Hepatocyte (in vitro differentiated cells): Measurements from ENCODE around the gene PIK3R5. TPM values are rescaled to one million over a fixed set of nuclear protein-coding genes. Genes with fewer than 3 reads are reported as not detected.

Experiments
- DNase-seq: peaks from one replicate; pipeline ENCODE4 v3.0.0-alpha.2; 2016; ENCODE audit warnings: low spot score
- H2AFZ ChIP-seq: fragments of 200-600 bp; sonication (generic); 2 replicates; pipeline ENCODE4 v1.6.0; 2016; ENCODE audit warnings: antibody characterized with exemption, mild to moderate bottlenecking
- H3K27ac ChIP-seq: fragments of 200-600 bp; sonication (generic); 2 replicates; pipeline ENCODE4 v1.5.1; 2016; ENCODE audit warnings: mild to moderate bottlenecking
- H3K27me3 ChIP-seq: fragments of 200-600 bp; sonication (generic); 2 replicates; pipeline ENCODE4 v1.6.1; 2016
- H3K36me3 ChIP-seq: fragments of 200-600 bp; sonication (generic); replicated peaks from 2 replicates; pipeline ENCODE4 v1.5.1; 2016; ENCODE audit warnings: low read depth; ENCODE audit not compliant: insufficient read depth
- H3K4me1 ChIP-seq: fragments of 200-600 bp; sonication (generic); 2 replicates; pipeline ENCODE4 v1.5.1; 2016; ENCODE audit warnings: mild to moderate bottlenecking, moderate library complexity; ENCODE audit not compliant: insufficient read depth
- H3K4me2 ChIP-seq: fragments of 200-600 bp; sonication (generic); 2 replicates; pipeline ENCODE4 v1.6.0; 2016
- H3K4me3 ChIP-seq: fragments of 200-600 bp; sonication (generic); 2 replicates; pipeline ENCODE4 v1.5.1; 2016; ENCODE audit warnings: mild to moderate bottlenecking
- H3K79me2 ChIP-seq: fragments of 200-600 bp; sonication (generic); 2 replicates; pipeline ENCODE4 v1.6.0; 2017; ENCODE audit warnings: mild to moderate bottlenecking
- H3K9me2 ChIP-seq: fragments of 200-600 bp; sonication (generic); replicated peaks from 2 replicates; pipeline ENCODE4 v1.6.0; 2017; ENCODE audit warnings: mild to moderate bottlenecking; ENCODE audit not compliant: insufficient read depth
- H3K9me3 ChIP-seq: fragments of 200-600 bp; sonication (generic); 2 replicates; pipeline ENCODE4 v1.5.1; 2016; ENCODE audit warnings: low read depth, mild to moderate bottlenecking
- H4K20me1 ChIP-seq: fragments of 200-600 bp; sonication (generic); 2 replicates; pipeline ENCODE4 v1.6.0; 2016; ENCODE audit warnings: mild to moderate bottlenecking; ENCODE audit not compliant: insufficient read depth, poor library complexity, severe bottlenecking
- CTCF ChIP-seq: fragments of 200-600 bp; sonication (generic); IDR thresholded peaks from 2 replicates; pipeline ENCODE4 v1.5.1; 2016; ENCODE audit warnings: antibody characterized with exemption, mild to moderate bottlenecking; ENCODE audit not compliant: poor library complexity
- EZH2 ChIP-seq: fragments of 200-600 bp; sonication (generic); IDR thresholded peaks from 2 replicates; pipeline ENCODE4 v1.6.1; 2016; ENCODE audit warnings: antibody characterized with exemption, mild to moderate bottlenecking, borderline replicate concordance
- EZH2phosphoT487 ChIP-seq: fragments of 200-600 bp; sonication (generic); IDR thresholded peaks from one replicate; pipeline ENCODE4 v1.6.1; 2018; ENCODE audit warnings: antibody characterized with exemption, mild to moderate bottlenecking, low read depth, moderate library complexity; ENCODE audit not compliant: unreplicated experiment, severe bottlenecking
- WGBS: methylation state at CpG from one replicate; pipeline ENCODE4 v1.1.6; 2016; ENCODE audit warnings: low lambda C conversion rate; ENCODE audit errors: missing lambda C conversion rate; 5-methylcytosine and 5-hydroxymethylcytosine counted together
- polyA plus RNA-seq: library from polyadenylated mRNA; unstranded; fragments of >200 nt; fragmentation: Nextera tagmentation; extraction: Ambion mirVana; gene quantifications from 2 replicates; pipeline ENCODE4 v1.2.1, GENCODE V29; 2016
- total RNA-seq: library from RNA; depleted of rRNA; stranded (reverse); fragments of >200 nt; gene quantifications from 2 replicates; pipeline ENCODE4 v1.2.3, GENCODE V29; 2014

Gene PIK3R5
- total and polyA plus RNA-seq, 2 experiments from 2014 or later, result 2.6 TPM; not detected in 1

- no peak for DNase-seq
- Histone ChIP-seq H3K9me3 (no peaks in the 10 kb centered on the region), H3K4me2 (no peak overlapping the region), H3K4me3 (no peak overlapping the region), H3K4me1 (no peaks in the 10 kb centered on the region), H4K20me1 (no peaks in the 10 kb centered on the region), H3K36me3 (no peaks in the 10 kb centered on the region), H3K27ac (no peak overlapping the region), H3K27me3 (peaks cover 18% of the 10 kb centered on the region), H3K79me2 (no peaks in the 10 kb centered on the region), H2AFZ (no peak overlapping the region), H3K9me2 (no peaks in the 10 kb centered on the region)
- no peak for TF ChIP-seq CTCF
- no peak for TF ChIP-seq EZH2phosphoT487
- no peak for TF ChIP-seq EZH2
- WGBS, result 67% methylated on average over 15 of the region's 15 CpGs
Observed at GRCh38 chr17:8900626-8901585, 64.6 kb downstream of the PIK3R5 start.

- no peaks in the 10 kb centered on the region for H3K79me2 ChIP-seq
- DNase-seq, result no peak
- no peaks in the 10 kb centered on the region for H3K36me3 ChIP-seq
- no peak for TF ChIP-seq CTCF
- TF ChIP-seq EZH2, result no peak
- TF ChIP-seq EZH2phosphoT487, result no peak
- no peak overlapping the region for H2AFZ ChIP-seq
- peaks cover 20% of the 10 kb centered on the region for H3K27me3 ChIP-seq
- no peak overlapping the region for H3K4me2 ChIP-seq
- H3K4me1 ChIP-seq, result no peaks in the 10 kb centered on the region
- H3K27ac ChIP-seq, result no peak overlapping the region
- no peaks in the 10 kb centered on the region for H3K9me2 ChIP-seq
- H4K20me1 ChIP-seq, result no peaks in the 10 kb centered on the region
- WGBS, result 87% methylated on average over 6 of the region's 6 CpGs
- H3K9me3 ChIP-seq, result no peaks in the 10 kb centered on the region
- no peak overlapping the region for H3K4me3 ChIP-seq
Observed at GRCh38 chr17:8900207-8900606, 65.3 kb downstream of the PIK3R5 start.

- H3K27ac ChIP-seq, result no peak overlapping the region
Observed at GRCh38 chr17:8898636-8899035, 66.9 kb downstream of the PIK3R5 start.

GRCh38 chr17:8898126-8898525 is 67.4 kb downstream of the PIK3R5 start:
- DNase-seq, result no peak

More at GRCh38 chr17:8898636-8899035, 66.9 kb downstream of the PIK3R5 start:
- Histone ChIP-seq H3K4me2 (no peak overlapping the region), H3K9me2 (no peaks in the 10 kb centered on the region), H3K9me3 (no peaks in the 10 kb centered on the region), H3K4me3 (no peak overlapping the region), H3K79me2 (no peaks in the 10 kb centered on the region), H3K27me3 (peaks cover 12% of the 10 kb centered on the region), H4K20me1 (no peaks in the 10 kb centered on the region), H3K4me1 (peaks cover 3% of the 10 kb centered on the region), H2AFZ (no peak overlapping the region), H3K36me3 (no peaks in the 10 kb centered on the region)
- DNase-seq, result no peak
- 93% methylated on average over 6 of the region's 6 CpGs for WGBS
- TF ChIP-seq EZH2, result no peak

More at GRCh38 chr17:8898126-8898525, 67.4 kb downstream of the PIK3R5 start:
- Histone ChIP-seq H3K4me3 (no peak overlapping the region), H3K4me2 (no peak overlapping the region), H3K9me2 (no peaks in the 10 kb centered on the region), H3K79me2 (no peaks in the 10 kb centered on the region), H3K9me3 (no peaks in the 10 kb centered on the region), H3K4me1 (peaks cover 3% of the 10 kb centered on the region), H3K27me3 (peaks cover 12% of the 10 kb centered on the region), H2AFZ (no peak overlapping the region), H4K20me1 (no peaks in the 10 kb centered on the region), H3K36me3 (no peaks in the 10 kb centered on the region), H3K27ac (no peak overlapping the region)
- WGBS, result 88% methylated on average over 2 of the region's 2 CpGs
- TF ChIP-seq EZH2phosphoT487, result no peak
